Nephron (organoid): ENCODE data around the gene USP17L27.
A peak's percentile ranks its signal among the peaks of the same experiment; 100 is the strongest.
"Not testable (repeated sequence)": the region's sequence is repeated elsewhere in the genome, so short reads cannot be mapped to it uniquely, and the experiment has no call there.

Experiments used
- H3K27ac Mint-ChIP-seq, 3 experiments: 2 replicates each; pipeline ENCODE4 v1.8.0; 2020; ENCODE audit warnings: mixed read lengths in 3 of 3, mild to moderate bottlenecking in 2 of 3, moderate library complexity in 1 of 3
- H3K27me3 Mint-ChIP-seq: 2 replicates; pipeline ENCODE4 v1.8.0; 2021; ENCODE audit warnings: low read depth, mild to moderate bottlenecking, moderate library complexity, mixed read lengths
- H3K36me3 Mint-ChIP-seq: 2 replicates; pipeline ENCODE4 v1.8.0; 2020; ENCODE audit warnings: low read depth, mixed read lengths
- H3K4me1 Mint-ChIP-seq: 2 replicates; pipeline ENCODE4 v1.8.0; 2020; ENCODE audit warnings: mixed read lengths
- H3K4me3 Mint-ChIP-seq, 3 experiments: 2 replicates each; pipeline ENCODE4 v1.8.0; 2020; ENCODE audit warnings: mild to moderate bottlenecking in 3 of 3, mixed read lengths in 3 of 3, moderate library complexity in 2 of 3
- H3K9me3 Mint-ChIP-seq: 2 replicates; pipeline ENCODE4 v1.8.0; 2020; ENCODE audit warnings: mixed read lengths
- CTCF ChIP-seq, 3 experiments: fragments of 200-600 bp; sonication (generic); IDR thresholded peaks; one replicate each; pipeline ENCODE4 v1.5.0; 2021; ENCODE audit warnings: antibody characterized with exemption in 3 of 3; ENCODE audit not compliant: unreplicated experiment in 3 of 3

Gene USP17L27

GRCh38 chr4:9381012-9381534, 37.1 kb downstream of the USP17L27 start:
- peak overlapping the region in 2 of 3 experiments; percentile 3 to 23 for H3K4me3 Mint-ChIP-seq
- peak; percentile 53 to 54 (median 53) for TF ChIP-seq CTCF (IDR thresholded peaks at IDR 0.05; ENCODE audit: unreplicated experiment in 3 of 3)
- H3K4me1 Mint-ChIP-seq, H3K27me3 Mint-ChIP-seq, H3K9me3 Mint-ChIP-seq, H3K36me3 Mint-ChIP-seq, H3K27ac Mint-ChIP-seq: not testable (repeated sequence)

- no peak overlapping the region for H3K4me3 Mint-ChIP-seq
- H3K4me1 Mint-ChIP-seq: no peaks in the 10 kb centered on the region
- no peak overlapping the region for H3K27ac Mint-ChIP-seq
- no peaks in the 10 kb centered on the region for H3K27me3 Mint-ChIP-seq
- H3K9me3 Mint-ChIP-seq: peaks cover 2% of the 10 kb centered on the region
- no peaks in the 10 kb centered on the region for H3K36me3 Mint-ChIP-seq
- TF ChIP-seq CTCF (IDR thresholded peaks at IDR 0.05; ENCODE audit: unreplicated experiment in 3 of 3): no peak
These were observed 40.2 kb downstream of the USP17L27 start for GRCh38 chr4:9384126-9384525.

DNA sequence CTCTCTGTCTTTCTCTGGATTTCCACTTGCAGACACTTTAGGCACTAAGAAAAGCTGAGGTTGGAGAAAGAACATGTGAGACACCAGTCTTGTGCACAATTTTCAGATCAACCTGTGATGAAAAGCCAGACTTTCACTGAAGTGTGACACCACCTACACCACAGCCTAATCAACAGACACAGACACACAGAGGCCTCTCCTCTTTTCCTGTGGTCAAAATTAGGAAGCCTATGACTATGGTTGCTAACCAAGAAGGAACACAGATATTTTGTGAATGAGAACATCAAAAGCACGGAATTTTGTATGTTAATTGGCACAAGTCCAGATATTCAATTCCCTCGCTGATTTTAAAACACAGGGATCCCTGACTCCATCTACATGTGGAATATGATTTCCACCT, 45.1 kb downstream of the USP17L27 start:
- H3K4me3 Mint-ChIP-seq, H3K27ac Mint-ChIP-seq, H3K36me3 Mint-ChIP-seq, H3K27me3 Mint-ChIP-seq, H3K9me3 Mint-ChIP-seq, H3K4me1 Mint-ChIP-seq: not testable (repeated sequence)
